ENCODE results near the gene MAP3K2. TPM values are rescaled to one million over a fixed set of nuclear protein-coding genes. Genes with fewer than 3 reads are reported as not detected.

MAP3K2 gene
- total and polyA plus RNA-seq, 10 of the 15 experiments (the other 5 are each of a cell fraction or from before 2014, with no cell fraction given): 2.7 to 39.6 (median 16.1) TPM

- ChIA-PET SMC1A (ENCODE audit: uncharacterized antibody, unreplicated experiment) (interaction anchor here (0.9 to 2.6 kb wide), 7 partner anchors 8 to 166 kb away, joined by 3 to 12 read pairs (median 3); no protein-coding TSS in a partner anchor), RAD21 (ENCODE audit: unreplicated experiment) (interaction anchor here (1.0 to 2.0 kb wide), 2 partner anchors 11 to 166 kb away, joined by 3 to 5 read pairs; no protein-coding TSS in a partner anchor), POLR2A (interaction anchor here (0.6 to 1.6 kb wide), 2 partner anchors 19 to 77 kb away, joined by 3 to 5 read pairs; partner anchors contain the start of gene ERCC3), CTCF (interaction anchor here (1.0 to 1.8 kb wide), 3 partner anchors 11 to 116 kb away, joined by 3 to 8 read pairs (median 5); partner anchors contain the start of gene ERCC3)
- Histone ChIP-seq H3K9ac (ENCODE audit: control insufficient read depth, insufficient read depth, low read length) (no peak overlapping the region), H3K27me3 (replicated peaks in 1 of 2; ENCODE audit: control insufficient read depth in 2 of 2, insufficient read depth in 2 of 2, low read length in 1 of 2) (no peaks in the 10 kb centered on the region), H3K4me2 (ENCODE audit: control insufficient read depth, insufficient read depth) (peak overlapping the region; percentile 34; the same call in 1 of the 2 replicates), H3K27ac (ENCODE audit: control insufficient read depth, insufficient read depth) (no peak overlapping the region), H3K79me2 (ENCODE audit: control insufficient read depth, insufficient read depth, low read length) (no peaks in the 10 kb centered on the region), H3K4me1 (ENCODE audit: control insufficient read depth, insufficient read depth, low read length) (peaks cover 18% of the 10 kb centered on the region), H3K36me3 (ENCODE audit: control insufficient read depth in 2 of 2, insufficient read depth in 2 of 2, low read length in 1 of 2) (peaks cover 4 to 32% of the 10 kb centered on the region in 2 experiments), H3K9me3 (replicated peaks; ENCODE audit: control insufficient read depth, insufficient read depth, low read length) (no peaks in the 10 kb centered on the region), H4K20me1 (ENCODE audit: control insufficient read depth, insufficient read depth) (no peaks in the 10 kb centered on the region), H2AFZ (ENCODE audit: control insufficient read depth, low read depth, low read length) (no peak overlapping the region), H3K4me3 (no peak overlapping the region)
- in situ Hi-C loops (cut with MboI): no loop called here
- intact Hi-C loops (cut with micrococcal nuclease; ENCODE audit: unreplicated experiment): no loop called here
- DNase-seq (ENCODE audit: low read depth, low spot score) (peak; percentile 57), ATAC-seq (peak; percentile 99), FAIRE-seq (peak; percentile 41)
- BruUV-seq (replicated peaks): no TSS peak
- 4% methylated on average over 3 of the region's 3 CpGs for WGBS (ENCODE audit: insufficient coverage, insufficient replicate concordance, low lambda C conversion rate, missing lambda C conversion rate)
- peak; percentile 80 for TF ChIP-seq RUNX3 (IDR thresholded peaks at IDR 0.05; ENCODE audit: low read length)
- 0 out of 2 replicates have a peak, but pooled peaks have one; percentile 67 for TF ChIP-seq PAX8 (IDR thresholded peaks at IDR 0.05)
- peak; percentile 86 to 89 for TF ChIP-seq BHLHE40 (IDR thresholded peaks at IDR 0.05; ENCODE audit: borderline replicate concordance in 1 of 2, low read depth in 2 of 2, low read length in 1 of 2)
- TF ChIP-seq FOS (IDR thresholded peaks at IDR 0.05; ENCODE audit: borderline replicate concordance, extremely low read depth, insufficient read length): no peak
- no peak for TF ChIP-seq E2F8 (IDR thresholded peaks at IDR 0.05; ENCODE audit: low read depth, partially characterized antibody)
- TF ChIP-seq NFIC (IDR thresholded peaks at IDR 0.05; ENCODE audit: low read depth, low read length): 0 out of 2 replicates have a peak, but pooled peaks have one; percentile 27
- peak; percentile 76 for TF ChIP-seq IRF4 (IDR thresholded peaks at IDR 0.05; ENCODE audit: low read depth, low read length)
- peak; percentile 79 for TF ChIP-seq RELB (IDR thresholded peaks at IDR 0.05; ENCODE audit: low read depth)
- no peak for TF ChIP-seq HDGF (IDR thresholded peaks at IDR 0.05)
- peak; percentile 35 to 67; a peak in 3 of 4 replicates for TF ChIP-seq EP300 (IDR thresholded peaks at IDR 0.05; ENCODE audit: borderline replicate concordance in 1 of 2, control insufficient read depth in 1 of 2, low read depth in 2 of 2, low read length in 2 of 2)
- peak; percentile 91 to 92 for TF ChIP-seq IKZF2 (IDR thresholded peaks at IDR 0.05)
- peak; percentile 94 for TF ChIP-seq MTA2 (IDR thresholded peaks at IDR 0.05; ENCODE audit: low read depth)
- TF ChIP-seq ATF2 (IDR thresholded peaks at IDR 0.05; ENCODE audit: low read length): peak; percentile 48; the same call in 1 of the 2 replicates
- TF ChIP-seq SPI1 (IDR thresholded peaks at IDR 0.05; ENCODE audit: borderline replicate concordance, insufficient read depth, low read depth, low read length): peak; percentile 98
- no peak for TF ChIP-seq STAT3 (IDR thresholded peaks at IDR 0.05; ENCODE audit: low read depth, low read length)
- TF ChIP-seq SRF (IDR thresholded peaks at IDR 0.05; ENCODE audit: low read depth in 2 of 2, low read length in 2 of 2): peak in 1 of 2 experiments; percentile 23; a peak in 1 of 4 replicates
- peak; percentile 44; the same call in 1 of the 2 replicates for TF ChIP-seq CREM (IDR thresholded peaks at IDR 0.05; ENCODE audit: low read depth)
- peak; percentile 93 for TF ChIP-seq DPF2 (IDR thresholded peaks at IDR 0.05)
- TF ChIP-seq SIN3A (IDR thresholded peaks at IDR 0.05; ENCODE audit: low read depth, low read length): no peak
- TF ChIP-seq BRCA1 (IDR thresholded peaks at IDR 0.05; ENCODE audit: low read depth, low read length): no peak
Observed at GRCh38 chr2:127313406-127313805, 74.4 kb downstream of the MAP3K2 start.
